A549 treated with RU486 at 1 μM for 4 hours (cell line): ENCODE data around the gene BTAF1. TPM values are rescaled to one million over a fixed set of nuclear protein-coding genes. Genes with fewer than 3 reads are reported as not detected.

Experiments used
- total RNA-seq: library from RNA; stranded (reverse); fragments of 200-300 nt; extraction: Qiagen RNA extraction; gene quantifications from 5 replicates; pipeline ENCODE4 v1.2.3, GENCODE V29; 2022; ENCODE audit warnings: low read depth

The BTAF1 gene
- total RNA-seq = 6.2 to 15.0 TPM (median 13.6 TPM) in 5 replicates

GRCh38 chr10:91923371-91924211 lies at the start of gene BTAF1:
Gene BTAF1 (plus strand): TSS chr10:91923770. CDS start chr10:91924077, 307 bp downstream.

GRCh38 chr10:91909117-91909677 lies 14.4 kb upstream of the BTAF1 start, which contains the start of gene FGFBP3:
Gene FGFBP3 (minus strand): TSS chr10:91909486. CDS start chr10:91908969, 517 bp downstream.

Other genes with a start within 250 kb of the BTAF1 start
- gene TNKS2, start 125.3 kb upstream of the BTAF1 start, total RNA-seq = 9.8 to 21.4 TPM (median 20.8 TPM) in 5 replicates
- gene FGFBP3, start 14.3 kb upstream of the BTAF1 start, total RNA-seq = 1.8 to 3.1 TPM (median 2.7 TPM) in 5 replicates